RWPE2 (cell line): Measurements from ENCODE around the gene DLK2.

Source experiments
- ATAC-seq: fragments of 200-7000 bp; cut with Tn5 transposase; 3 replicates; pipeline ENCODE4 v1.9.1; 2021; ENCODE audit warnings: low read depth
- DNase-seq: peaks from one replicate; pipeline ENCODE4 v3.0.0-alpha.2; 2020; ENCODE audit warnings: low spot score
- H3K27ac ChIP-seq: fragments of 450-650 bp; 2 replicates; pipeline ENCODE4 v1.5.1; 2017; ENCODE audit warnings: mild to moderate bottlenecking; ENCODE audit not compliant: poor library complexity, severe bottlenecking
- H3K27me3 ChIP-seq: fragments of 250-450 bp; sonication (Bioruptor Pico); 2 replicates; pipeline ENCODE4 v1.5.1; 2021; ENCODE audit warnings: mild to moderate bottlenecking, moderate library complexity; ENCODE audit not compliant: insufficient read depth, poor library complexity, severe bottlenecking
- H3K36me3 ChIP-seq: fragments of 250-450 bp; sonication (Bioruptor Pico); 2 replicates; pipeline ENCODE4 v1.5.1; 2020; ENCODE audit warnings: low read depth, mild to moderate bottlenecking, moderate library complexity
- H3K4me1 ChIP-seq: fragments of 250-450 bp; sonication (Bioruptor Pico); 2 replicates; pipeline ENCODE4 v1.5.1; 2021; ENCODE audit warnings: mild to moderate bottlenecking, moderate library complexity; ENCODE audit not compliant: insufficient read depth, poor library complexity, severe bottlenecking
- H3K4me3 ChIP-seq: fragments of 250-450 bp; sonication (Bioruptor Pico); 2 replicates; pipeline ENCODE4 v1.5.1; 2021; ENCODE audit warnings: mild to moderate bottlenecking, moderate library complexity; ENCODE audit not compliant: severe bottlenecking
- H3K9me3 ChIP-seq: fragments of 250-450 bp; sonication (Bioruptor Pico); 2 replicates; pipeline ENCODE4 v1.5.1; 2021; ENCODE audit warnings: mild to moderate bottlenecking, moderate library complexity; ENCODE audit not compliant: severe bottlenecking
- TF ChIP-seq, protein P1 (sequence below): fragments of 450-650 bp; IDR thresholded peaks from one replicate; pipeline ENCODE4 v1.5.1; 2017; ENCODE audit warnings: mild to moderate bottlenecking, moderate library complexity; ENCODE audit not compliant: poor library complexity, severe bottlenecking

DLK2 gene

DNA sequence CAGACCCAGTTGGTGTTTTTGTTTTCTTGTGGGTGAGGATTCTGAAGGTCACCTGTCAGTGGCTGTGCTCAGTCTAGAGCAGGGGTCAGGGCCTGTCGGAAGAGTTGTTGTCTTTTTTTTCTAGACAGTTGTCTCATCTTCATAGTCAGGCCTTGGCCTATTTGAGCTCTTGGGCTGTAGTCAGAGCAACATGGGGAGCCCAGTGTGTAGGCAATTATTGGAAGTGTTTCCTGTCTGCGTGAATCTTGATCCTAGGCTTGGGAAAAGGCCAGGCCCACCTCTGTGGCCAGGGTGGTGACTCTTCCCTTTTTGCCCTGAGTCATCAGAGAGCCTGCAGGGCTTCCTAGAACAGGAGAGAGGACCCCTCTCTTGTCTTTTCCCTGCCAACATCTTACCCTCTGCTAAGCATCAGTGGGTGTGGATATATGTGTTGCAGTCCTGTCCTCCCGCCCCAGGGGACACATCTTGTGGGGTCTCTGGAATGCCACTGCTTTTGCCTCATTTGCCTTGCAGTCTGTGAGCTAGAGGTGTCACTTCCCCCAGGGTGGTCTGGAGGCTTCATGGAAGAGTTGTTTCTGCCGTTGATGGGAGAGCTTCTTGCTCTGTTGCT, 33.4 kb upstream of the DLK2 start:
- Histone ChIP-seq H3K27me3 (no peaks in the 10 kb centered on the region), H3K4me1 (peaks cover 28% of the 10 kb centered on the region), H3K4me3 (no peak overlapping the region), H3K9me3 (no peaks in the 10 kb centered on the region), H3K27ac (no peak overlapping the region), H3K36me3 (peaks cover 12% of the 10 kb centered on the region)
- DNase-seq (no peak), ATAC-seq (0 out of 3 replicates have a peak, but pooled peaks have one; percentile 11)
- TF ChIP-seq, protein P1, sequence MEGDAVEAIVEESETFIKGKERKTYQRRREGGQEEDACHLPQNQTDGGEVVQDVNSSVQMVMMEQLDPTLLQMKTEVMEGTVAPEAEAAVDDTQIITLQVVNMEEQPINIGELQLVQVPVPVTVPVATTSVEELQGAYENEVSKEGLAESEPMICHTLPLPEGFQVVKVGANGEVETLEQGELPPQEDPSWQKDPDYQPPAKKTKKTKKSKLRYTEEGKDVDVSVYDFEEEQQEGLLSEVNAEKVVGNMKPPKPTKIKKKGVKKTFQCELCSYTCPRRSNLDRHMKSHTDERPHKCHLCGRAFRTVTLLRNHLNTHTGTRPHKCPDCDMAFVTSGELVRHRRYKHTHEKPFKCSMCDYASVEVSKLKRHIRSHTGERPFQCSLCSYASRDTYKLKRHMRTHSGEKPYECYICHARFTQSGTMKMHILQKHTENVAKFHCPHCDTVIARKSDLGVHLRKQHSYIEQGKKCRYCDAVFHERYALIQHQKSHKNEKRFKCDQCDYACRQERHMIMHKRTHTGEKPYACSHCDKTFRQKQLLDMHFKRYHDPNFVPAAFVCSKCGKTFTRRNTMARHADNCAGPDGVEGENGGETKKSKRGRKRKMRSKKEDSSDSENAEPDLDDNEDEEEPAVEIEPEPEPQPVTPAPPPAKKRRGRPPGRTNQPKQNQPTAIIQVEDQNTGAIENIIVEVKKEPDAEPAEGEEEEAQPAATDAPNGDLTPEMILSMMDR, result no peak

DNA sequence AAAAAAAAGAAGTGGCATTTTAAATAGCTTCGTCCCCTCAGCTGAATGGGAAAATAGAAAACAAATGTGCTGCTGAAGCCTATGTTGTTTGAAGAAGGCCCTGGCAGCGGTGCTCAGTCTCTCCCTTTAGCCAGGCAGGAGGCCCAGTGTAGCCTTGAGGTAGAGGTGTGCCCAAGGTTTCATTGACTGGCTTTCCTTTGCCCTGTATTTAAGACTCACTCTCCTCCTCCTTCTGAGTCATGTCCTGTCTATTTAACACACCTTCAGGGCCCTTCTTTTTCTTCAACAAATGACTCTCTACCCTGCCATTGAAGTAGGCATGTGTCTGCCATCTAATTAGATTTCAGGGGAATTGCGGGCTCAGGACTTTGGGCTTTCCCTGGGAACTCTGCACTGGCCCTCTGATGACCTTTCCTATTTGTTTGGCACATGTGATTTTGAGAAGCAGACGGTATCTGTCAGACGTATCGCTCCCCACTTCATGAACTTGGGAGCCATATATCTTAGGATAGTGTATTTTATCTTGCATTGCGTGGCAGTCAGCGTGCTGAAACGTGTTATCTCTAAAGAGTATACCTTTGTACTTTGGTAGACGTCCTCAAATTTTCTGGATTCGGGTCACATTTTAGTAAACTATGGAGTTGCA, 26.4 kb upstream of the DLK2 start:
- Histone ChIP-seq H3K4me3 (no peak overlapping the region), H3K27ac (peak overlapping the region; percentile 74), H3K9me3 (no peaks in the 10 kb centered on the region), H3K27me3 (no peaks in the 10 kb centered on the region), H3K4me1 (peaks cover 22% of the 10 kb centered on the region), H3K36me3 (peaks cover 30% of the 10 kb centered on the region)
- DNase-seq (no peak), ATAC-seq (peak; percentile 93)
- TF ChIP-seq, protein P1, result no peak

DNA sequence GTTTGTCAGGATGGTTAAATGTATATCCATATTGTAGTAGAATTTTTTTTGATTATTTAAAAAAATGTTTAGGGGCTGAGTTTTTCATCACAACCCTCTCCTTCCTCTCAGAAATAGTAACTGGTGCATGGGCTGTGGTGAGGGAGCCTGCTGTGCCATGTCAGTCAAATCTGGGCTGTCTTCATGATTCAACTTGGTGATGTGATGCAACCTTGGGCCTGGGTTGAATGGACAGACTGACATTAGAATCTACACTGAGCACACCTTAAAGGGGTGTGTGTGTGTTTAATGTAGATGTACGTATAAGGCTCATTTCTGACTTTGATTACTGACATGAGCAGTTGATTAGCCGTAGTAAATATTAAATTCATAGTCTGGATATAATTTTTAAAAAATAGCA, 25.7 kb upstream of the DLK2 start:
- Histone ChIP-seq H3K9me3 (no peaks in the 10 kb centered on the region), H3K4me1 (peaks cover 22% of the 10 kb centered on the region), H3K27me3 (no peaks in the 10 kb centered on the region), H3K27ac (peak overlapping the region; percentile 74), H3K4me3 (no peak overlapping the region), H3K36me3 (peaks cover 30% of the 10 kb centered on the region)
- no peak for DNase-seq
- TF ChIP-seq, protein P1, result no peak
- ATAC-seq, result peak; percentile 69

DNA sequence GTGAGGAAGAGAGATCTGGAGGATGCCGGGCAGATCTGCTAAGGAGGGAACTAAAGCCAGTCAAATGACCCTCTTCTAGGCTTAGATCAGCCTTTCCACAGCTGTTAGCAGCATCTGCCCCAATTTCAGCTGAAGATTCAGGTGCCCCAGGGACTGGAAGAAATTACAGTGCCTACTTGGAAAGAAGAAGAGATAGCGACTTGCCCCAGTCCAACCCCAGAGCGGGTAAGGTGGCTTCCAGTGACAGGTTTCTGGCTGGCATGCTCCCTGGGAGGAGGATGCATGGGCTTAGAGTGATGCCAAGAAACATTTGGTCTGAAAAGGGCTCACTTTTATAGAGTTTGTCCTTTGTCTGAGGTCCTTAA, 22.6 kb upstream of the DLK2 start:
- peak overlapping the region; percentile 52 for H3K4me3 ChIP-seq
- H3K4me1 ChIP-seq, result peaks cover 22% of the 10 kb centered on the region
- peak overlapping the region; percentile 24 for H3K27ac ChIP-seq
- DNase-seq (no peak), ATAC-seq (no peak)
- H3K9me3 ChIP-seq, result no peaks in the 10 kb centered on the region
- no peaks in the 10 kb centered on the region for H3K27me3 ChIP-seq
- TF ChIP-seq, protein P1, result no peak
- peaks cover 21% of the 10 kb centered on the region for H3K36me3 ChIP-seq
